Upper lobe of left lung (tissue), 6 donors: ENCODE measurements around the gene ARHGAP26. TPM values are rescaled to one million over a fixed set of nuclear protein-coding genes. Genes with fewer than 3 reads are reported as not detected.

Experiments used
- ATAC-seq, 2 donors: fragments of 200-7000 bp; cut with Tn5 transposase; one replicate each; pipeline ENCODE4 v1.9.1; 2022; ENCODE audit warnings: mild to moderate bottlenecking in 2 of 2, moderate library complexity in 2 of 2; ENCODE audit not compliant: low FRiP score in 2 of 2
- DNase-seq, 2 donors: peaks; one replicate each; pipeline ENCODE4 v3.0.0-alpha.2; 2019 to 2020
- H3K27ac ChIP-seq, 4 donors: fragments of 200-600 bp; sonication (generic); one replicate each; pipeline ENCODE4 v1.5.1; 2016 to 2019
- H3K27me3 ChIP-seq, 4 donors: fragments of 200-600 bp; sonication (generic); one replicate each; pipeline ENCODE4 v1.5.1; 2017 to 2019
- H3K36me3 ChIP-seq, 4 donors: fragments of 200-600 bp; sonication (generic); one replicate each; pipeline ENCODE4 v1.5.1; 2016 to 2019
- H3K4me1 ChIP-seq, 4 donors: fragments of 200-600 bp; sonication (generic); one replicate each; pipeline ENCODE4 v1.5.1; 2018 to 2019
- H3K4me3 ChIP-seq, 4 donors: fragments of 200-600 bp; sonication (generic); one replicate each; pipeline ENCODE4 v1.5.1; 2017 to 2019; ENCODE audit warnings: mild to moderate bottlenecking in 2 of 4, moderate library complexity in 1 of 4
- H3K9me3 ChIP-seq, 4 donors: fragments of 200-600 bp; sonication (generic); one replicate each; pipeline ENCODE4 v1.5.1; 2018 to 2019
- EP300 ChIP-seq, 4 donors: sonication (generic); formaldehyde crosslinking; IDR thresholded peaks; one replicate each; pipeline ENCODE4 v1.5.1; 2017; ENCODE audit warnings: antibody characterized with exemption in 4 of 4, control low read depth in 2 of 4
- POLR2A ChIP-seq, 4 donors: fragments of 450-650 bp; IDR thresholded peaks; one replicate each; pipeline ENCODE4 v1.5.1; 2016 to 2017; ENCODE audit warnings: antibody characterized with exemption in 4 of 4, mild to moderate bottlenecking in 2 of 4
- POLR2AphosphoS5 ChIP-seq, 2 donors: sonication (generic); formaldehyde crosslinking; IDR thresholded peaks; one replicate each; pipeline ENCODE4 v1.5.1; 2017; ENCODE audit warnings: antibody characterized with exemption in 2 of 2
- WGBS, 2 donors: methylation state at CpG; one replicate each; pipeline ENCODE4 v1.1.5; 2017 to 2018; 5-methylcytosine and 5-hydroxymethylcytosine counted together
- total RNA-seq, 6 donors: library from RNA; depleted of rRNA in 4 of 6; stranded (reverse); fragments of >200 nt in 4 of 6; gene quantifications; one replicate each; pipeline versions ENCODE4 v1.1.0 to v1.2.1, GENCODE V29; 2016 to 2021
- TF ChIP-seq, protein P1 (sequence below), 6 experiments: fragments of 450-650 bp in 4 of 6; fragments of 200-600 bp in 2 of 6; sonication (generic) in 2 of 6; IDR thresholded peaks; one replicate each; pipeline ENCODE4 v1.5.1; 2016 to 2019; ENCODE audit warnings: antibody characterized with exemption in 6 of 6
- donor health status: DM: no; HTN: no; CAD: no; lungs with moderate emphysema.
- donor health status: DM: no; HTN: yes; CAD: no; lungs with severe emphysema.

The ARHGAP26 gene
- total RNA-seq, 6 donors from 2014 or later: 34.9 to 90.1 (median 38.9) TPM

DNA sequence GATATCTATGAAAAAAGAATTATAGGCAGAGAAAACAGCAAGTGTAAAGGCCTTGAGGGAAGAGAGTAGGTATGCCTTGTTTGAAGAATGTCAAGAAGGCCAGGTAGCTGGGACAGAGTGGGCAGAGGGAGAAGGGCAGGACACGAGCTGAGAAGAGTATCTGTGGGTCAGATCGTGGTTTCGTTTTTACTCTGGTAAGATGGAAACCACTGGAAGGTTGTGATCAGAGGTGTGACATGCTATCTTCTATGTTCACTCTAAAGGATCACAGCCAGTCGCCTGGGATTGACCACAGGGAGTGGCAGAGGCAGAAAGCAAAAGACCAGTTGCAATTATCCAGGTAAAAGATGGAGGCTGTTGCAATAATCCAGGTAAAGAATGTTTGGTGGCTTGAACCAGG, 12.6 kb upstream of the ARHGAP26 start:
- 82 to 85% methylated on average over 4 of the region's 4 CpGs for WGBS, 2 donors
- Histone ChIP-seq H3K36me3 (no peaks in the 10 kb centered on the region), H3K4me1 (peaks cover 4 to 14% (median 13%) of the 10 kb centered on the region in 4 donors), H3K9me3 (no peaks in the 10 kb centered on the region), H3K27ac (no peak overlapping the region), H3K27me3 (no peaks in the 10 kb centered on the region), H3K4me3 (no peak overlapping the region)
- TF ChIP-seq POLR2AphosphoS5 (IDR thresholded peaks at IDR 0.05): no peak
- no peak for ATAC-seq
- DNase-seq: no peak

DNA sequence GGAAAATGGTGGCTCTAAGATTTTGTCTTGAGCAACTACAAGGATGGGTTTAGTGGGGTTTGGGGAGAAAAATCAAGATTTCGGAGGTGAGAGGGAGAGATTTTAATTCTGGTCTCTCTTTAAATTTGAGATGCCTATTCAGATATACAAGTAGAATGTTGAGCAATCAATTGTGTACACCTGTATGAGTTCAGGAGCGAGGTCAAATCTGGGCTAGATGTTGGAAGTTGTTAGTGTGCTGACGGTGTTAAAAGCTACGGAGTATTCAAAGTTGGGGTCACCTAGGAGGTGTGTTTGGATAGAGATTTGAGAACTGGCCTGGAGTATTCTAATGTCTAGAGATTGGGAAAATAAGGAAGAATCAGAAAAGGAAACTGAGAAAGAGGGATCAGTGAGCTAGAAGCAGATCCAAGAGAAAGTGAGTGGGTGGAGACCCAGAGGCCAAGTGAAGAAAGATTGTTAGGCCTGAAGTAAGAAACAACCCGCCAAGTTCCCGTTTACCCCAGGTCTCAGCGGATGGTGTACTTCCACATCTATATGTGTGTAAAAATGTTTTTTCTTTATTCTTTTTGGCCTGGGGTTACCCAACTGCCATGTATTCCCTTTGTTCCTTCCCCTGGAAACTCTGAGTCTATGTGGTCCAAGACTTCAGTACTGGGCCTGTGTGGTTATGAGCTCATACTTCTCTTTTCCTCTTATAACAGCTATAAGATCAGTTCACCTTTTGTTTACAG, 11.9 kb upstream of the ARHGAP26 start:
- no peaks in the 10 kb centered on the region for H3K36me3 ChIP-seq
- H3K27me3 ChIP-seq: no peaks in the 10 kb centered on the region
- peaks cover 2 to 8% (median 6%) of the 10 kb centered on the region in 4 donors for H3K4me1 ChIP-seq
- H3K4me3 ChIP-seq: no peak overlapping the region
- H3K27ac ChIP-seq: no peak overlapping the region
- H3K9me3 ChIP-seq: no peaks in the 10 kb centered on the region
- peak in 1 of 2 donors; percentile 42 for DNase-seq
- peak in 1 of 2 donors; percentile 82 for ATAC-seq
- 75 to 81% methylated on average over 7 of the region's 7 CpGs for WGBS, 2 donors
- TF ChIP-seq POLR2A (IDR thresholded peaks at IDR 0.05) (no peak), EP300 (IDR thresholded peaks at IDR 0.05) (no peak)

DNA sequence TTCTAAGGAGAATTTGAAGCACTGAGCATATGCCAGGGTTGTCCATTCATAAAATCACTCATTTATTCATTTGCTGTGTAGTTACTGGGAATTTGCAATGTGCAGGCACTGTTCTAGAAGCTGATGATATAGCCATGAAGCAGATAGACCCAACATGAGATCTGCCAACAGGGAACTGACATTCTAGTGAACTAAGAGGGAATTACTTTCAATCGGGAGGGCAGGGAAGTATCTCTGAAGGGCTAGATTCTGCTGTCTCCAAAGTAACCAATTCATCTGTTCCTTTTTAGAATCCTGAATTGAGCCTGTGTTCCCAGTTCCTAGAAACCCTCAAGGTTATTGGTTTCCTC, 11.4 kb upstream of the ARHGAP26 start:
- no peak overlapping the region for H3K4me3 ChIP-seq
- DNase-seq (no peak), ATAC-seq (peak in 1 of 2 donors; percentile 8)
- no peaks in the 10 kb centered on the region for H3K36me3 ChIP-seq
- no peak for TF ChIP-seq POLR2A (IDR thresholded peaks at IDR 0.05)
- 62 to 93% methylated on average over 1 of the region's 1 CpG for WGBS, 2 donors
- no peaks in the 10 kb centered on the region for H3K27me3 ChIP-seq
- H3K27ac ChIP-seq: no peak overlapping the region
- no peaks in the 10 kb centered on the region for H3K9me3 ChIP-seq
- peaks cover 0 to 3% (median under 1%) of the 10 kb centered on the region in 4 donors for H3K4me1 ChIP-seq

DNA sequence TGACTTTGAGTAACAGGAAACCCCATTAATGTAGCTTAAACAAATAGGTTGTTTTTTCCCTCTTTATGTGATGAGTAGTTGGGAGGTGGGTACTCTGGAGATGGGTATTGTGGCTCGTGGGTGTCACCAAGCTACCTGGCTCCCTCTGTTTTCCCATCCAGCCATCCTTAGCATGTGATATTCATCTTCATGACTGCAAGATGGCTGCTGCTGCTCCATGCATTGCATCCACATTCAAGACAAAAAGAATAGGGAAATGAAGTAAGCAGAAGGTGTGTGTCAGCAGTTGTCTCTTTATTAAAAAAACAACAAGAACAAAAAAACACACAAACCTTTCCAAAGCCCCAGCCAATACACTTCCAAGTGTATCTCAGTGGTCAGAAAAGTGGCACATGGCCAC, 6.5 kb upstream of the ARHGAP26 start:
- H3K9me3 ChIP-seq: no peaks in the 10 kb centered on the region

DNA sequence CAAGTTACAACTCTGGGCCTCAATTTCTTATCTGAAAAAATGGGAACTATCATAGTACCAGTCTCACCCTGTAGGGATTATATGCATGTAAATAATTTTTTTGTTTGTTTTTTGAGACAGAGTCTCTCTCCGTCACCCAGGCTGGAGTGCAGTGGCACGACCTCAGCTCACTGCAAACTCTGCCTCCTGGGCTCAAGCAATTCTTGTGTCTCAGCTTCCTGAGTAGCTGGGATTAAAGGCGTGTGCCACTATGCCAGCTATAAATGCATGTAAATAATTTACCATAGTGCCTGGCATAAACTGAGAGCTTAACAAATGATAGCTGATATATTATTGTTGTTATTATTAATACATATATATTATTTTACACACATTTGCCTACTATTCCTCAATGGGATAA, 3.0 kb upstream of the ARHGAP26 start:
- peaks cover 5 to 18% (median 11%) of the 10 kb centered on the region in 4 donors for H3K4me1 ChIP-seq
- DNase-seq: no peak
- H3K27ac ChIP-seq: no peak overlapping the region
- no peaks in the 10 kb centered on the region for H3K36me3 ChIP-seq
- no peak overlapping the region for H3K4me3 ChIP-seq
- TF ChIP-seq POLR2AphosphoS5 (IDR thresholded peaks at IDR 0.05): no peak
- TF ChIP-seq POLR2A (IDR thresholded peaks at IDR 0.05): no peak
- TF ChIP-seq, protein P1, sequence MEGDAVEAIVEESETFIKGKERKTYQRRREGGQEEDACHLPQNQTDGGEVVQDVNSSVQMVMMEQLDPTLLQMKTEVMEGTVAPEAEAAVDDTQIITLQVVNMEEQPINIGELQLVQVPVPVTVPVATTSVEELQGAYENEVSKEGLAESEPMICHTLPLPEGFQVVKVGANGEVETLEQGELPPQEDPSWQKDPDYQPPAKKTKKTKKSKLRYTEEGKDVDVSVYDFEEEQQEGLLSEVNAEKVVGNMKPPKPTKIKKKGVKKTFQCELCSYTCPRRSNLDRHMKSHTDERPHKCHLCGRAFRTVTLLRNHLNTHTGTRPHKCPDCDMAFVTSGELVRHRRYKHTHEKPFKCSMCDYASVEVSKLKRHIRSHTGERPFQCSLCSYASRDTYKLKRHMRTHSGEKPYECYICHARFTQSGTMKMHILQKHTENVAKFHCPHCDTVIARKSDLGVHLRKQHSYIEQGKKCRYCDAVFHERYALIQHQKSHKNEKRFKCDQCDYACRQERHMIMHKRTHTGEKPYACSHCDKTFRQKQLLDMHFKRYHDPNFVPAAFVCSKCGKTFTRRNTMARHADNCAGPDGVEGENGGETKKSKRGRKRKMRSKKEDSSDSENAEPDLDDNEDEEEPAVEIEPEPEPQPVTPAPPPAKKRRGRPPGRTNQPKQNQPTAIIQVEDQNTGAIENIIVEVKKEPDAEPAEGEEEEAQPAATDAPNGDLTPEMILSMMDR (IDR thresholded peaks at IDR 0.05): no peak
- TF ChIP-seq EP300 (IDR thresholded peaks at IDR 0.05): no peak
- H3K27me3 ChIP-seq: no peaks in the 10 kb centered on the region
- H3K9me3 ChIP-seq: no peaks in the 10 kb centered on the region
- WGBS, 2 donors: 83 to 87% methylated on average over 3 of the region's 3 CpGs
- ATAC-seq: no peak

More for the DNA sequence above, 6.5 kb upstream of the ARHGAP26 start:
- H3K27me3 ChIP-seq: no peaks in the 10 kb centered on the region
- H3K36me3 ChIP-seq: no peaks in the 10 kb centered on the region
- no peak overlapping the region for H3K27ac ChIP-seq
- no peaks in the 10 kb centered on the region for H3K4me1 ChIP-seq
- WGBS, 2 donors: 78 to 80% methylated on average over 1 of the region's 1 CpG
- no peak overlapping the region for H3K4me3 ChIP-seq
- TF ChIP-seq, protein P1 (IDR thresholded peaks at IDR 0.05): no peak
- TF ChIP-seq POLR2A (IDR thresholded peaks at IDR 0.05): no peak
- TF ChIP-seq POLR2AphosphoS5 (IDR thresholded peaks at IDR 0.05): no peak
- no peak for TF ChIP-seq EP300 (IDR thresholded peaks at IDR 0.05)
- no peak for DNase-seq
- ATAC-seq: no peak

DNA sequence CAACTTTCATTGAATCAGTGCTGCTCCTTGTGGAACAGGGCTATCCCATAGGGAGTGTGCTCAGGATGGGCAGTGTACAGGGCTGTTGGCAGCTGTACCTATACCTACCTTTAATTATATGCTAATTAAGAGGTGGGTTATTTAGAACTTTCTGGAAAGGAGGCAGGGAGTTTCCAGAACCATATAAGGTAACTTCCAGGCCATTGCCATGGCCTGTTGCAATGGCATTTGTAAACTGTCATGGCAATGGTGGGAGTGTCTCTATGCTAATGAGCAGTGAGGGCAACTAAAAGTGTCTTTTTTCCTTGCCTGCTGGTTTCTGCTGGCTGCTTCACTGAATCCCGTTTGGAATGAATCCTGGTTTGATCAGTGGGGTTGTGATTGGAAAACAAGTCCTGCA, 2.3 kb upstream of the ARHGAP26 start:
- TF ChIP-seq, protein P1 (IDR thresholded peaks at IDR 0.05): no peak
- TF ChIP-seq POLR2A (IDR thresholded peaks at IDR 0.05) (no peak), POLR2AphosphoS5 (IDR thresholded peaks at IDR 0.05) (no peak), EP300 (IDR thresholded peaks at IDR 0.05) (no peak)
- WGBS, 2 donors: 65 to 90% methylated on average over 1 of the region's 1 CpG
- DNase-seq (no peak), ATAC-seq (no peak)
- no peaks in the 10 kb centered on the region for H3K27me3 ChIP-seq
- H3K36me3 ChIP-seq: no peaks in the 10 kb centered on the region
- no peak overlapping the region for H3K27ac ChIP-seq
- H3K9me3 ChIP-seq: no peaks in the 10 kb centered on the region
- H3K4me1 ChIP-seq: peaks cover 11 to 24% (median 17%) of the 10 kb centered on the region in 4 donors
- H3K4me3 ChIP-seq: no peak overlapping the region
